Lung (tissue), 12 donors: Measurements from ENCODE around the gene HNRNPA1. TPM values are rescaled to one million over a fixed set of nuclear protein-coding genes. Genes with fewer than 3 reads are reported as not detected.

Experiments
- ATAC-seq: fragments of 200-7000 bp; cut with Tn5 transposase; one replicate; pipeline ENCODE4 v1.9.1; 2020; ENCODE audit warnings: moderate number of reproducible peaks; ENCODE audit not compliant: insufficient read depth, low FRiP score
- DNase-seq, 3 donors: peaks; one replicate each; pipeline ENCODE4 v3.0.0-alpha.2; 2013 to 2017
- H3K27ac ChIP-seq, 2 donors: one replicate each; pipeline ENCODE4 v1.5.1; 2013; ENCODE audit warnings: mild to moderate bottlenecking in 2 of 2, moderate library complexity in 2 of 2, control low read depth in 1 of 2, inconsistent platforms in 1 of 2, low read depth in 1 of 2, low read length in 1 of 2
- H3K27me3 ChIP-seq, 3 donors: one replicate each; pipeline ENCODE4 v1.5.1; 2013; ENCODE audit warnings: low read length in 2 of 3; ENCODE audit not compliant: control insufficient read depth in 3 of 3, insufficient read depth in 3 of 3
- H3K36me3 ChIP-seq, 4 donors: one replicate each; pipeline ENCODE4 v1.5.1; 2013; ENCODE audit warnings: low read length in 4 of 4, mild to moderate bottlenecking in 1 of 4, moderate library complexity in 1 of 4; ENCODE audit not compliant: control insufficient read depth in 4 of 4, insufficient read depth in 4 of 4
- H3K4me1 ChIP-seq, 5 donors: one replicate each; pipeline ENCODE4 v1.5.1; 2013; ENCODE audit warnings: low read length in 5 of 5, mild to moderate bottlenecking in 2 of 5, moderate library complexity in 1 of 5; ENCODE audit not compliant: control insufficient read depth in 5 of 5, insufficient read depth in 5 of 5
- H3K4me3 ChIP-seq: one replicate; pipeline ENCODE4 v1.5.1; 2013; ENCODE audit warnings: mild to moderate bottlenecking, control low read depth, moderate library complexity
- H3K9ac ChIP-seq, 2 donors: one replicate each; pipeline ENCODE4 v1.5.1; 2013; ENCODE audit warnings: low read length in 2 of 2, control low read depth in 1 of 2; ENCODE audit not compliant: insufficient read depth in 1 of 2
- H3K9me3 ChIP-seq, 4 donors: one replicate each; pipeline ENCODE4 v1.5.1; 2013; ENCODE audit warnings: low read length in 3 of 4, mild to moderate bottlenecking in 1 of 4, moderate library complexity in 1 of 4; ENCODE audit not compliant: control insufficient read depth in 4 of 4, insufficient read depth in 3 of 4
- WGBS, 2 donors: extraction: QIAGEN DNeasy Blood & Tissue Kit; methylation state at CpG; one replicate each; pipeline ENCODE4 v1.1.7; 2013; 5-methylcytosine and 5-hydroxymethylcytosine counted together
- polyA plus RNA-seq, 2 donors: library from polyadenylated mRNA; stranded (reverse); fragments of 200-250 nt; gene quantifications; one replicate each; pipeline ENCODE4 v1.2.1, GENCODE V29; 2013
- total RNA-seq, 2 donors: library from RNA; depleted of rRNA in 1 of 2; stranded (reverse); fragments of >200 nt in 1 of 2; gene quantifications; one replicate each; pipeline ENCODE4 v1.2.1, GENCODE V29; 2014 to 2021
- TF ChIP-seq, protein P1 (sequence below): IDR thresholded peaks from 2 replicates; pipeline ENCODE4 v1.5.1; 2012; ENCODE audit warnings: mild to moderate bottlenecking; ENCODE audit errors: control extremely low read depth, extremely low read depth
- donor health status: control.
- donor health status: control.
- donor health status: Bipolar disorder and iron deficiency.
- donor health status: healthy.
- donor health status: DM: yes; HTN: yes; CAD: no.

The HNRNPA1 gene
- total and polyA plus RNA-seq, 4 donors = 803 to 937 (median 863) TPM

DNA sequence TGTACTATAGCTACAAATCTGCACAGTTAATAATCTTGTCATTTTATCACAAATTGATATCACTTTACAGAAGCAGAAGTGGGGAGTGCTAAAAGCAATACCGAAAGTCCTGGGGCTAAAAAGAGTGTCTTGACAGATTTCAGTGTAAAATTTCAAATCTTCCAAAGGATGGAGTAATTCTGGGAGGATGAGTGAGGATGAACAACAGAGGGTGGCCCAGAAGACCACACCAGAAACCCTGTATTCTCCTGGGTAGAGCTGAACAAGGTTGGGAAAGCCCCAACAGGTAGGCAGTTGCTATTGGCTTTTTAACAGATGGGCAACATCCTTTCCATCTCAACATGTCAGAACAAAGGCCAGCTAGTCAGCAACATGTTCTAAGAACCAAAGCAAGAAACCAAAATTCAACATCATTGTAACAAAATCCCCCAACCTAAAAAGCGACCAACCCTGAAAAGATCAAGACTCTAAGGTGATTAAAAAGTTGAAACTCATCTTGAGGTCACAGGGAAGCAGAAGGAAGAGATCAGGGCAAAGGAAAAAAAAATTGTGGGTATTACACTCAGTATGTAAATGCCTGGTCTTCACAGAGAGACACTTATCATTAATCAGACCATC lies 39.4 kb upstream of the HNRNPA1 start:
- H3K27ac ChIP-seq = no peak overlapping the region
- peaks cover 15 to 57% (median 33%) of the 10 kb centered on the region in 4 donors for H3K36me3 ChIP-seq
- no peaks in the 10 kb centered on the region for H3K9me3 ChIP-seq
- no peak overlapping the region for H3K9ac ChIP-seq
- H3K27me3 ChIP-seq = no peaks in the 10 kb centered on the region
- no peak for ATAC-seq
- H3K4me3 ChIP-seq = no peak overlapping the region
- peaks cover 0 to 3% (median 0%) of the 10 kb centered on the region in 5 donors for H3K4me1 ChIP-seq
- 94 to 95% methylated on average over 2 of the region's 2 CpGs for WGBS, 2 donors
- DNase-seq = no peak
- TF ChIP-seq, protein P1, sequence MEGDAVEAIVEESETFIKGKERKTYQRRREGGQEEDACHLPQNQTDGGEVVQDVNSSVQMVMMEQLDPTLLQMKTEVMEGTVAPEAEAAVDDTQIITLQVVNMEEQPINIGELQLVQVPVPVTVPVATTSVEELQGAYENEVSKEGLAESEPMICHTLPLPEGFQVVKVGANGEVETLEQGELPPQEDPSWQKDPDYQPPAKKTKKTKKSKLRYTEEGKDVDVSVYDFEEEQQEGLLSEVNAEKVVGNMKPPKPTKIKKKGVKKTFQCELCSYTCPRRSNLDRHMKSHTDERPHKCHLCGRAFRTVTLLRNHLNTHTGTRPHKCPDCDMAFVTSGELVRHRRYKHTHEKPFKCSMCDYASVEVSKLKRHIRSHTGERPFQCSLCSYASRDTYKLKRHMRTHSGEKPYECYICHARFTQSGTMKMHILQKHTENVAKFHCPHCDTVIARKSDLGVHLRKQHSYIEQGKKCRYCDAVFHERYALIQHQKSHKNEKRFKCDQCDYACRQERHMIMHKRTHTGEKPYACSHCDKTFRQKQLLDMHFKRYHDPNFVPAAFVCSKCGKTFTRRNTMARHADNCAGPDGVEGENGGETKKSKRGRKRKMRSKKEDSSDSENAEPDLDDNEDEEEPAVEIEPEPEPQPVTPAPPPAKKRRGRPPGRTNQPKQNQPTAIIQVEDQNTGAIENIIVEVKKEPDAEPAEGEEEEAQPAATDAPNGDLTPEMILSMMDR = no peak

DNA sequence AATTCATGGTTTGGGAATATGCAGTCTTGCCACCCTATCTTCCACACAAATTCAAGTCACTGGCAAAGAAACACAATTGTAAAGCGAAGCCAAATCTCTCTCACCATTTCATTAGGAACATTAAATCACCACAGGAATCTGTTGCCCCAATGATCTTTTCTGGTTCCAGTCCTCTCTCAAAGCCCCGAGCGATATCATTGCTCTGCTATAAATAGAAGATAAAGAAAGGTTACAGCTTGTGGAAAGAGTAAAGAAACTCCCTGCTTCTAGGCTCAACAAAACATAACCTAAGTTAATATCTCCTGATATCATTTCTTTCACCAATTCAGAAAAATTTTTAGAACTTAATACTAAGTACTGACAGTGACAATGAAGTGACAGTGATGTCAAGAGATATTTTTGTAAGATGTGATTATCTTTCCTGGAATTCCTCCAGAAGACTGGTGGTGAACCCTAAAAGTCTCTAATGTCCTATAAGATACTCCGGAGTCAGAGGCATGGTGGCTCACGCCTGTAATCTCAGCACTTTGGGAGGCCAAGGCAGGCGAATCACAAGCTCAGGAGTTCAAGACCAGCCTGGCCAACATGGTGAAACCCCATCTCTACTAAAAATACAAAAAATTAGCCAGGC lies 34.4 kb upstream of the HNRNPA1 start:
- Histone ChIP-seq H3K4me1 (peaks cover 0 to 12% (median 4%) of the 10 kb centered on the region in 5 donors), H3K4me3 (no peak overlapping the region), H3K27ac (peak overlapping the region in 1 of 2 donors; percentile 74), H3K9me3 (no peaks in the 10 kb centered on the region), H3K36me3 (peaks cover 17 to 30% (median 20%) of the 10 kb centered on the region in 4 donors), H3K27me3 (no peaks in the 10 kb centered on the region), H3K9ac (no peak overlapping the region)
- DNase-seq (peak in 1 of 3 donors; percentile 20), ATAC-seq (no peak)
- TF ChIP-seq, protein P1 = no peak
- WGBS, 2 donors = 90 to 92% methylated on average over 6 of the region's 6 CpGs

DNA sequence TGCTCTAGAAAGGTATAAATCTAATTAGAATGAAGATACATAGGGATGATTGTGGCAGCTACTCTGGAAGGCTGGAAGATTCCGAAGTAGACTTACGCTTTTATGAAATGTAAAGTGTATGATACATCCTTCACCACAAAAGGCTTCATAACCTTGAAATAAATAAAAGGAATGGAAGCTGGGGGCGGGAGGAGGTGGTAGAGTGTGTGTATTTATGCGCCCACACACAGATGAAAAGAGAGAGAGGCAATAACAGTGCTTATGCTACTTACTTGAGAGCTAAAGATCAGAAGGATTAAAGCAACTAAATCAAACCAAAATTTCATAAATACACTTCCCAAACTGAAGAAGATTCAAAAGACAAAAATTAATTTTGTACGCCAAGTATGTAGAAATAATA lies 31.0 kb upstream of the HNRNPA1 start:
- no peak overlapping the region for H3K27ac ChIP-seq
- H3K4me1 ChIP-seq = peaks cover 0 to 12% (median 4%) of the 10 kb centered on the region in 5 donors
- H3K9me3 ChIP-seq = no peaks in the 10 kb centered on the region
- peaks cover 5 to 20% (median 16%) of the 10 kb centered on the region in 4 donors for H3K36me3 ChIP-seq
- H3K27me3 ChIP-seq = no peaks in the 10 kb centered on the region
- TF ChIP-seq, protein P1 = no peak
- DNase-seq (no peak), ATAC-seq (no peak)
- no peak overlapping the region for H3K9ac ChIP-seq
- H3K4me3 ChIP-seq = no peak overlapping the region
- 97 to 98% methylated on average over 5 of the region's 5 CpGs for WGBS, 2 donors
